GM21515 (cell line): ENCODE data around the gene A2M.

Experiments used
- ATAC-seq: cut with Tn5 transposase; IDR thresholded peaks from one replicate; pipeline ENCODE4 v1.9.1; 2021; ENCODE audit not compliant: unreplicated experiment

The A2M gene

DNA sequence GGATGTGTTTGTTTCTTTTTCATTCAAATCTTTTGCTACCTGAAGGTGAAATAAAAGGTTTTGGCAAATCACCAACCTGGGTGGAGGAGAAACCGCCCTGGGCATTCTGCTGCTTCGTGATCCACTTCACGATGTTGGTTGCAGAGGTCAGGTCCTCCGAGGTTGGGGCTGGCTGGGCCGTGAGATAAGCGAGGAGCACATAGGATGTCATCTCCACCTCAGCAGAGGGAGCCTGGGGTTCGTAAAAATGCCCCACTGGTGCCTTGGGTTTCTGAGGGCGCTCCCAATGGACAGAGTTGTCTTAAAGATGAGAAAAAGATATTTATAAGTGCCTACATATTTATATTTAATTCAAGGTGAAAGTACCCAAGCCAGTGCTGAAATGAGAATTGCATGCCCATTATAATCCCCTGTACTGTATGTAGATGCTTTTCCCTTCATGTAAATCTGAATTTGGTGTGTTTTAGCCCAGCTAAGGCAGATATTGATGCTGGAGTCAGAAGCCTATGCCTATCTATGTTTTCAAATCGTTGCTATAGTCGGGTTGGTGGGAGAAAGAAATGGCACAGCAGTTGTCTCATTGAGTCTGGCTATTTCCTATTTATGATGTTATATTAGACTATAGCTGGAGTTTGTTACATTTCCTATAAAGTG lies 41.1 kb downstream of the A2M start:
- no peak for ATAC-seq

DNA sequence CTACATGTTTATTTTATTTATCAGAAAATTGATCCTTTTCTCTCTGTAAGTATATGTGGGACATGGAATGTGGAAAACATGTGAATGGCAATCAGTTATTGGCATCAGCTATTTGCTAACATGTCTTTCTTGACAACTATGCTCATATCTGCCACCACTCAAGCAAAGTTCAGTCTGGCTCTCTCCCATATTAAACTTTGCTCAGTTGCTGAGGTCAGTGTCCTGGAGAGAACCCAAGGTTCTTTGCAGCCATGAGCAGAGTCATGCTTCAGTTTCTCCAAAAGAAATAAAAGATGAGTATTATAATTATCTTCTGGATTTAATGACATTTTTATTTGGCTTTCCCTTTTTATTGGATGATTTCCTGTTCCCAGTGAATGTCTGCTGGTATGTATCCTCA lies 42.6 kb downstream of the A2M start:
- no peak for ATAC-seq

DNA sequence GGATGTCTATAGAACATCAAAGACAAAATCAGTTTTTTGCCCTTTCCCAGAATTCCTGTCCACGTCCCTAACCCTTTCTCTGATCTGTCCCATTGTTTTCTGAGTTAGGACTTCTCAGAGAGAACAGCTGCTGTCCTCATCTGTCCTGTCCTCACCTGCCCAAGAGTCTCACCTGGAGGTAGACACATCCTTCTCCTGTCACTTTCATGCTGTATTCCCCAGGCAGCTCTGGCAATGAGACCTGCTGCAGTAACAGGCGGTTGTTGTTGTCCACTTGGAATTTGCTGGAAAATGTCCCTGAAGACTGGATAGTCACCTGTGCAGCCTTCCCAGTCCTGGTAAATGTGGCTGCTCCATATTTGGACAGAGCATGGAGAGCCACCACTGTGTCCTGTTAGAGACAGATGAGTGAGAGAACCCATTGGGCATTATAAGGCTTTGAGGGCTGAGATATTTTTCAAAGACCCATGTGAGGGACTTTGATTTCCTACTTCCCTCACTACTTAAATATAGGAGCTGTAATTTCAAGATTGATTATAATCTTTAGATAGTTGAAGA lies 43.2 kb downstream of the A2M start:
- no peak for ATAC-seq

DNA sequence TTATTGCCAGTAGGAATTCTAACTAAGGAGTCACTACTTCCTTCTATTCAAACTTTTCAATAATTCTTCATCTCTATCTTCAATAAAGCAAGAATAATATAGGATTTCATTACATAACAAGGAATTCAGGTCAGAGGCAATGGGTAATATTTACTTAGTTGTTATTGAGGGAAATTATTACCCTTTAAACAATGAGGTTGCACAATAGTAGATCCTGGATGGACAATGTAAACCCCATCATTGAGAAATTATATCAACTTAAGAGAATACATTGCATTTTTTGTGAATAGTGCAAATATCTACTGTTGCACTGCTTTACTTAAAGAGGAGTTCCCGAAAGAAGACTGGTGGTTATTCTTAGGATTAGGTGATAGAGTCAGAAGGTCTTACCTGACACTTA lies 43.8 kb downstream of the A2M start:
- no peak for ATAC-seq

DNA sequence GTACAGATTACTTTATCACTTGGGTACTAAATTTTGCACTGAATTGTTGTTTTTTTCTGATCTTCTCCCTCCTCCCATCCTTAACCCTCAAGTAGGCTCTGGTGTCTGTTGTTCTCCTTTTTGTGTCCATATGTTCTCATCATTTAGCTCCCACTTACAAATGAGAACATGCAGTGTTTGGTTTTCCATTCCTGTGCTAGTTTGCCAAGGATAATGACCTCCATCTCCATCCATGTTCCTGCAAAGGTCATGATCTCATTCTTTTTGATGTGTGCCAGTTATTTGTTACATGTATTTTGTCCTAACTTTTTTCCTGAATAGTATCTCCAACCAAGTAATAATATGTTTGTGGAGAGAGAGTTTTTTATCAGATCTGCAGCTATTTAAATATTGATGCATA lies 44.2 kb downstream of the A2M start:
- no peak for ATAC-seq

DNA sequence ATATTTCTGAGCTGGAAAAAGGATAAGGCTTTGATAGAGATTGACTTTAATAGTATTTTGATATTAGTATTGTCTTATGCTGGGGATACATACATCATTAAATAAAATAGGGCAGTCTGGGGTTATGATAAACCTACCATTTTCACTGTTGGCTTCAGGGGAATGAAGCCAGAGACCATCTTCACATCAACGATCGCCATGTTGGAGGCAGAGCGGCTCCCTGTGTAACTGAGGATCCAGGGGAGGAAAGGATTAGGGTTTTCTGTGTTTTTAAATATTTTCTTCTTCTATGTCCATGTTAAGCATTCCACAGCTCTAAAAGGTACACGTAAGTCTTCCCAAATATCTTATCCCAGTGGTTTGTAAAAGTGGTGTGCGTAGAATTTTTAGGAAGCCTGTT lies 45.4 kb downstream of the A2M start:
- no peak for ATAC-seq

DNA sequence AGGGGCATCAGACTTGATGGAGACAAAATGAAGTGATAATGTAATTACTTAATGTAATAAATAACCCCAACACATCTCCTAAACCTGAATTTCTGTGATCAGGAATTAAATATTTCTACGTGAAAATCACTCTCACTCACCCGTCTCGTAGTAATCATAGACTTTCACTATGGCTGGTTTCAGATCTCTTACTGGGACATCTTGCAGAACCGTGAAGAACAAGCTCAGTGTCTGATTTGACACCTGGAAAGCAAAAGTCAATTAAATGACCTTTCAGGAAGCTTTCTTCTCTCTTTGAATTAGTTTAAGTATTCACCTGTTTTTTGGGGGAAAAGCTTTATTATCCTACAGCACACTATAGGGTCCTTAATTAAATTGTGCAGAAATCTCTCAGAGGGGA lies 47.1 kb downstream of the A2M start:
- no peak for ATAC-seq

DNA sequence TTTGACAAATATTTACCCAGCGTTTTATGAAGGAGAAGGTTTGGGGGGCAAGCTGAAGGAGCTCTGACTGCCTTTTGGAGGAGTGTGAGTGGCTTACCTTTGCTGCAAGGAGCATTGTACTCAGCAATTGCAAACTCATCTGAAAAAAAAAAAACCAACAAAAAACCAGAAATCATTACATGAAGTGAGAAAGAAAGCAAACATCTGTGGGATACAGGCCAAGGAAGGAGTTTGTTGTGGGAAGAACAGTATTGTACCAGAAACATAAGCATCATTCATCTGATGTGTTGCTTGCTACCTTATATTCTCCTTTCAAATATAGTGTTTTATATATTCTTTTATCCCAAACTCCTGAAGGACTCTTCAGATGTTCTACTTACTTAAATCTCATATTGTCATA lies 47.6 kb downstream of the A2M start:
- ATAC-seq = no peak

DNA sequence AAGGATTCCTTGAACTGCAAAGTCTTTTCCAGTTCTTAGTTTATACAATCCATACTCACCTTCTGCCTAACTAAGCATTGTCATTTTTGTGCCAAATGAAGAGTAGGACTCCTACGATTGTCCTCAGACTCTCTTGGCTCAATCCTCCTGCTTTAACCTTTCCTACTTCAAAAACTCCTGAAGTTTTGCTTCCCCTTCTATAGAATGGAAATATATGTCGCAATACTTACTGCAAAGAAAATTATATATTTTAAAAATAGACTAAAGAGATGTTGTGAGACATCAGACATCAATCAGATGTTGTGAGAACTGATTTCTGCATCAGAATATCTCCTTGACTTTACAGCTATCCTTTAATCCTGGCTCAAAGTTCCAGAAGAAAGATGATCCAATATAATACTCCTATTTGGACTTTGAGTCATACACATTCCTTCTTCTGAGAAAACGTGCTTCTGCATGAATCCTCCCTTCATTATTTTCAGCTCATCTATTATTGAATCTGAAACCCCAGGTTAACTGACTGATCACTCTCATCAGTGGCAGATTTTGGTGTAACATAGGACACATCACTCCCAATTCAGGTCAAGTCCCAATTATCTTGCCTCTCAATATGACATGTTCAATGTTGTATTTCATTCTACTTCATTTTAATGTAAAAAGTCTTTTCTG lies 48.8 kb downstream of the A2M start:
- no peak for ATAC-seq

DNA sequence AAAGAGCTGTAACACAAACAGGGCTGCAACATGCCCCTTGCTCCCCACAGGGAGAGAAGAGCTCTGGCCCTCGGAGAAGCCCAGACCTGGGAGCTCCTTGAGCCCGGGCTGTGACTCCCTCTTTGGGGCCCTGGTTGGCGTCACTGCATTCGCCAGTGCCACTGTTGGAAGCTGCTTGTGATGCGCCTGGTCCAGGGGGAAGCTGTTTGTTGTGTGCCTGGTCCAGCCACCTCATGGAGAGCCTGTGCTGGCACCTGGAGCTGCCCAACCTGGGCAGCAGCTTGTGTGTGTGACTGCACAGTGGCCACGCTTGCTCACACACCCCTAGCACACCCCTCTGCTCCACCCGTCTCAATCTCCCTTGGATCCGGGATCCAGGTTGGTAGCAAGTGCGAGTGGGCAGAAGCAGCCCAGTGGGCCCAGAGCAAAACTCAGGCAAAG lies 49.5 kb downstream of the A2M start:
- no peak for ATAC-seq

DNA sequence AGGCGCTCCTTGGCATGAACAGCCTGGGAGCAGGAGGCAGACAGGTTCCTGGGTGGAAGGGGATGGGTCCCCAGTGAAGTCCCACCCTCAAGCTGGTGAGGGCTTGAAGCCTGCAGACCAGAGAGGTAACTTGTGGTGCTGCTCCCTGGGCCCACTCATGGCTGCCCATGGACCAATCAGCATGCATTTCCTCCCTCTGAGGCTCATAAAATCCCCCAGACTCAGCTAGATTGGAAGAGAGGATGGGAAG lies 50.2 kb downstream of the A2M start:
- no peak for ATAC-seq

DNA sequence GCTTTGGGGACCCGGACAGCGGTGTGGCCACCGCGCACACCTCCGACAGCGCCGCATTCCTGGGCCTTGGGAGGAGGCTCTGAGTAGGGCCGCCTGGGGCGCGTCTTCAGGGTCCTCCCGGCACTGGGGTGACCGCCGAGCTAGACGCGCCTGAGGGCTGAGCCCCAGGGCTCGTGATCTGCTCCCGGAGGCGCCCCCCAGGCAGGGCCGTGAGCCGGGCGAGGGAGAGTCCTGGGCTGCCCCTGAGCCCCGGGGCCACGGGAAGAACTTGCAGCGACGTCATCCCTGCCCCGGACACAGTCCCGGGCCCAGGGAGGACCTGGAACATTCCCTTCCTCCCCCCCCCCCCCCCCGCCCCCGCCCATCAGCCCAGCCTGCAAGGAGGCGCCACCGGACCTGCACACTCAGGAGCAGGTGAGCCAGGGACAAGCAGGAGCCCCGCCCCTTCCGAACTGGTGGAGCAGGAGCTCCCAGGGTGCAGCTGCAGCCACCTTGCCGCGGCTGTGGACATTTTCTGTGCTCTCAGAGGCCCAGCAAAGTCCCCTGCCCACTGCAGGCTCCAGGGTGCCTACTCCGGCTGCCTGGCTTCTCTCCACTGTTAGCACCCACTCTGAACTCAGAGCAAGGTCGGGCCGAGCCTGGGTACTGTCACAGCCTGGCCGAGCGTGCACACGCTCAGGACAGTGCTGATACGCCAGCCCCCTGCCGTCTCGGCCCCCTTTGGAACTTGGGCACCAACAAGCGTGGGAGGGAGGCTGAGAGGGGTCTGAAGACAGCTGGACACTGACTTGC lies 50.7 kb downstream of the A2M start:
- ATAC-seq = no peak

DNA sequence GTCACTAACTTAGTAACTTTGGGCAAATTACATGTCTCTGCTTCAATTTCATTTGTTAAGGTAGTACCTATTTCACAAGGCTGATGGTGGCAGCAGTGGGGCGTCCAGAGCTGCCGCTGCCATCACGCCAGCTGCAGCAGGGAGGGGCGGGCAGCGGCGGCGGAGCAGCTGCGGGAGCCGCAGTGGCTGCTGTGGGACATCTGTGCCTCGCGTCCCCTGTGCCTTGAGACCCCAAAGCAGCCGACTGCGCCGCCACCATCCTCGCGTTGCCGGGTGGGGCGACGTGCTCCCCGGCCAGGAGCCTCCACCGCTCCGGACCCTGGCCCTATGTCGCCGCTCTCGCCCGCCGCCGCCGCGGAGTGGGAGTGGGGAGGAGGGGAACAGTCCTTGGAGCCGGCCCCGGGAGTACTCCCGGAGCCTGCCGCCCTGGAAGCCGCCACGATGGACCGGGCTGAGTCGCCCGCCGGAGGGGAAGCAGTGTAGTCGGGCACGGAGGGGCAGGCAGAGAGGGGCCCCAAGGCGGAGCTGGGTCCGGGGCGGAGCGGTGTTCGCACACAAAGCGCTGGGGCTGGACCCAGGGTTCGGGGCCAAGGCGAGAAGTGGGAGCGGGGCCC lies 51.4 kb downstream of the A2M start:
- no peak for ATAC-seq

DNA sequence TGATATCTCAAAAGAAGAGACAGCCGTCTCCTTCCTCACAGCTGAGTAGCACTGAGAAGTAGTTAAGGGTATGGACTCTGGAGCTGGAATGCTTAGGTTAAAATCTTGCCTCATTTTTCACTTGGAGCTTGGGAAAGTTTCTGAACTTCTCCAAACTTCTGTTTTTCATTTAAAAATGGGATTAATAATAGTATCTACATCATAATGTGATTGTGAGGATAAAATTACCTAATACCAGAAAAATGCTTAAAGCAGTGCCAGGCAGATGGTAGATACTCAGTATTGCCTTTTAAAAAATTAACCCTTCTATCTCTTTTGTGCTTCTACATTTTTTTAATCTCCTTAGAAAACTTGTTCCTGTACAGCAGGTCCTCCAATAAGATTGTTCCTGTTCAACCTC lies 63.1 kb downstream of the A2M start:
- no peak for ATAC-seq

DNA sequence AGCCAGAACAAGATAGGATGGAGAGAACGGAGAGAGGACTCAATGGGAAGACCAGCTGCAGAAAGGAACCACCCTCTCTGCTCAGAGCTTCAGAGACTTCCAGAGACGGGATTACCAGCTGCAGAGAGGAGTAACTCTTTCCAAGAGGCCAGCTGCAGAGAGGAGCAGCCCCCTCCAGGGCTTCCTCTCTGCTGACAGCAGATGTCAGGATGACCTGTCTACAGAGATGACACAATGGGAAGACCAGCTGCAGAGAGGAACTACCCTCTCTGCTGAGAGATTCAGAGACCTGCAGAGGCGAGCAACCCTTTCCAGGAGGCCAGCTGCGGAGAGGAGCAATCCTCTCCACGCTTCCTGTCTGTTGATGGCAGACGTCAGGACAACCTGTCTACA lies 64.6 kb downstream of the A2M start:
- ATAC-seq = no peak

DNA sequence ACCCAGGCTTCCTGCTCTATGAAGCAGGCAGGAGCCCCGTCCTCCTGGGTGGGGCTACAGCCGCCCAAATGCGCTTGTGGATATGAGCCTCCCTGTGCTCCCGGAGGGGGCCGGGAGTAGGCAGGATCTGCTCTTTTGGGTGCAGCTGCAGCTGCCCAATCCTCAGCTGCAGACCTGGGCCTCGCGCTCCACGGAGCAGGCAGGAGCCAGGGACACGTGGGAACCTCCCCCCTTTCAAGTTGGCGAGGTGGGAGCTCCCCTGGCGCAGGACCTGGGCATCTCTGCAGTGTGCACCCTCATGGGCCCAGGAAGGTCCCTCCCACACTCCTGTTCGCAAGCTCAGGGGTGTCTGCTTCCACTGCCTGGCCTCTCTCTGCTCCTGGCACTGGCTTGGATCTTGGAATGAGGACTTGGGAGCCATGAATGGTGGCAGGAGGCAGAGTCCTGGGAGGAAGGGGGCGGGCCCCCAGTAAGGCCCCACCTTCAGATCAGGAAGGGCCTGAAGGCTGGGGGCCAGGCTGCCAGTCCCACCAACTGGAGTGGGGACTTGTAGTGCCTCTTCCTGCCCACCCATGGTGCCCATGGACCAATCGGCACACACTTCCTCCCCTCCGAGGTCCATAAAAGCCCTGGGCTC lies 65.1 kb downstream of the A2M start:
- no peak for ATAC-seq

DNA sequence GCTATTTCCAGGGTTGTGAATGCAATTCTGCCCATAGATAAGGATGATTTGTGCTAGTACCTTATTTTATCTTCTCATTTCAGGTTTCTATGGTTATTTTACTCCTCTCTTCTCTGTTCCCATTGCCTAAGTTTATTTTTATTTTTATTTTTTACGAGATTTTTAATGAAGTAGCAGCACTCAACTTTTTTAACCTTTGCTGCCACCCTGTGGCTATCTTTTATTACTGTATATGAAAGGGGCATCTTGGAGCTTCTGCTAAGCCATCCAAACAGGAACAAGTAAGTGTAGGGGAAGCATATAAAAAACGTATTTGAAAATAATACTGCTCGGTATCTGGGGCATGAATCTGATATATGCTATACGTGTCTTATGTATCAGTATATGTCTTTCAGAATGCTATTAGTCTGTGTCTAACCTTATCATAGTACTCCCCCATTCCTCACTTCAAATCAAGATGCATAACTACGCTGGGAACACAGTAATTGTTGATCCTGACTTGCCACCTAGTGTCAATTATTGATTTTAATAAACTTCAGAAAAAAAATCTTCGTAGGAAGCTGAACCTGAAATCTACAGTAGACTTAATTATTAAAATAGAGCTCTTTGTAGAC lies 66.1 kb downstream of the A2M start:
- no peak for ATAC-seq

DNA sequence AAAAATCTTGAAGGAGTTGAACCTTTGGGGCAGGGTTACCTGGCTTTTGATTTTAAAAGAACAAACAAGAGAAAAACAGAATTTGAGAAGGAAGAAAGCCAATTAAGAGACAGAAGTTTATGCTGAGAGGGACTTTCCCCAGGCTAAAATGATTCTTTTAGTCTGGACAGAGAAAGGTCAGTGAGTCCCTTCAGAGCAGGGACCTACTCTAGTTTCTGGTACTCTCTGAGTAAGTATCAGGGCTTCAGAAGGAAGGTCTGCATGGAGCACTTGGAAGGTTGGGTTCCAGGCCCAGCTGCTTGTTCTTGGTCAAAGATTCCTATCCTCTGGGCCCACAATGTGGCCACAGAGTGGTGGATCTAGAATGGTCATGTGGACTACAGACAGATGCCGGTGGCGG lies 66.8 kb downstream of the A2M start:
- no peak for ATAC-seq

DNA sequence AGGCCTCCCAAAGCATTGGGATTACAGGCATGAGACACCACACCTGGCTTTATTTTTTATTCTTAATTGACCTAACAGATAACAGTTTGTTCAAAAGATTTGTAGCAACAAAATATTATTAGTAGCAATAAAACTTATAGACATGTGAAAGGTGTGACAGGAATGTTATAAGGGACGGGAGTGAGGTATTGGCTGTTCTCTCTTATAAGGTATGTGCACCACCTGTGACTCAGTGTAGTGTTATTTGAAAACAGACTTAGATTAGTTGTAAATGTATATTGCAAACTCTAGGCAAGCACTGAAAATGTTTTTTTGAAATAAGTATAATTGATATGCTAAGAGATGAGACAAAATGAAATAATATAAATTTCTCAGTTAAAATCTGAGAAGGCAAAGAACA lies 68.6 kb downstream of the A2M start:
- no peak for ATAC-seq

DNA sequence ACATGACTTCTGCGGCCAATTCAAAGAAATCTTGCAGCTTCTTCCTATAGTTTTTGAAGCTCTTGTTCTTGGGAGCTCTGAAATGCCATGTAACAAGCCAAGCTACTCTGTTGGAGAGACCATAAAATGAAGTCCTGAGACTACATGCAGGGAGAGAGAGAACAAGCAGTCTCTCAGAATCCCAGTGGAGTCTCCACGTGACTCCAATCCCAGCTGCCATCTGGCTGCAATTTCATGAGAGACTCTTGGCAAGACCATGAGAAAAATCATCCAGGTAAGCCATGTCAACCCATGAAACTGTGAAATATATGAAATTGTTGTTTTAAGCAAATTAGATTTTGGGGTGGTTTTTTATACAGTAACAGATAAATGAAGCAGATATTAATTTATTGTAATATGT lies 72.0 kb downstream of the A2M start:
- no peak for ATAC-seq

DNA sequence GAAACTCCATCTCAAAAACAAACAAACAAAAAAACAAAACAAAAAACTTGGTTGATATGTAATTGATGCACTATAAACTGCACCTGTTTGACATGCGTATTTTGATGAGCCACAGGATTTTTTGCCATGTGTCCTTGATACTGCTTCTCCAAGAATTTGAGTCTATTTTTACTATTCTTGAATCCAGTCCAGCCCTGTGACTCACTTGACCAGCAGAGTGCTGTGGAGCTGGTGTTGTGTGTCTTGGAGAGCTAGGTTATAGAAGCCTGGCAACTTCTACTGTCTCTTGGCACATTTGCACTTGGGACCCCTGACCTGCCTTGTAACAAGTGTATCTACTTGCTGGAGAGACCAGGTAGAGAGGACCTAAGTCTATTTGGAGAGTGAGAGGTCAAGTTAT lies 74.4 kb downstream of the A2M start:
- no peak for ATAC-seq
